ENCODE results near the gene PRKAR1B. TPM values are rescaled to one million over a fixed set of nuclear protein-coding genes. Genes with fewer than 3 reads are reported as not detected.

PRKAR1B gene
- polyA plus RNA-seq, 1 of the 3 experiments (the other 2 are of a cell fraction), result 63.7 TPM

DNA sequence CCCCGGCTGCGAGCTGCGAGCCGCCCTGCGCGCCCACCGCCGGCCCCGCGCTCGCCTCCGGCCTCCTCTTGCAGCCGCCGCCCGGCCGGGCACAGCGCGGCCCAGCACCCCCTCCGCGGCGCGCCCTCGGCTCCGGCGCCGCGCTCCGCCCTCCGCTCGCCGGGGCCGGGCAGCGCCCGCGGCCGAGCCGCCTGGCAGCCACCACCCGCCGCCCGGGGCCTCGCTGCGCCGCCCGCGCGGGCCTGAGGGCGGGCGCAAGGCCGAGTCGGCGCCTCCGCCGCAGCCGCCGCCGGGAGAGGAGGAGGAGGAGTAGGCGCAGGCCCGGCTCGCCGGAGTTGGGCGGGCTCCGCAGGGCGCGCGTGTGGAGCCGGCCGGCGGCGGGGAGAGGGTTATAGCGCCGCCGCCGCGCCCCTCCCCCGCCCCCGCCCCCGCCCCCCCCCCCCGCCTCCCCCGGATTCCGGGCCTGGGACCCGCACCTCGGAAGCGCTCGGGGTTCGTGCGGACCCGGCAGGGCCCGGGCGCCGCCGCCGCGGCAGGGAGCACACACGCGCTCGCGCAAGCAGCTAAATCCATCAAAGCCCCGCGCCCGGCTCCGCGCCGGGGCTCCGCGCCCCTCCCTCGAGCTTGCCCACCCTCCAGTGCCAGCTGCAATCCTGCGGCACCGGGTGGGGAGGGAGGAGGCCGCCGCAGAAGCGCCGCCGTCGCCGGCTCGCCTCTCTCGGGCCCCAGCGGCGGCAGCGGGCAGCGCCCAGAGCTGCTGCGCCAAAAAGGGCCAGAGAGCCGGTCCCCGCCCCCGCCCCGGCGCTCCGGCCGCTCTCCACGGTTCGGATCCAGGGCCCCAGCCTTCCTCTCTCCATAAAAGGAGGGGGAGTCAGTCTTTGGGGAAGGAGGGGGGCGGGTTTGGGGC, 207.3 kb downstream of the PRKAR1B start, which contains the start of gene PDGFA:
PDGFA (minus strand) TSS at position 363 of the 907 bp plus-strand sequence. CDS start 845 bp downstream, outside the sequence.
- Histone ChIP-seq H3K9me3 (no peaks in the 10 kb centered on the region), H3K9ac (peak within 1 kb of the TSS; percentile 91), H3K4me2 (peak within 1 kb of the TSS; percentile 100), H4K20me1 (ENCODE audit: insufficient read depth) (peaks cover 25% of the 10 kb centered on the region), H3K79me2 (ENCODE audit: insufficient read depth) (peaks cover 43% of the 10 kb centered on the region), H3K27ac (ENCODE audit: low read depth in 2 of 2, low read length in 1 of 2) (peak within 1 kb of the TSS in 1 of 2 experiments; percentile 70; a peak in 2 of 4 replicates), H3K4me3 (ENCODE audit: low read depth in 2 of 2, low read length in 1 of 2) (peak within 1 kb of the TSS; percentile 67 to 100), H3K27me3 (ENCODE audit: insufficient read depth) (no peaks in the 10 kb centered on the region), H2AFZ (ENCODE audit: low read depth) (no peak within 1 kb of the TSS), H3F3A (replicated peaks; ENCODE audit: insufficient read depth) (peaks cover 9% of the 10 kb centered on the region), H3K9me2 (no peaks in the 10 kb centered on the region), H3K36me3 (replicated peaks in 1 of 2; ENCODE audit: control insufficient read depth in 1 of 2, insufficient read depth in 2 of 2, low read length in 1 of 2) (no peaks in the 10 kb centered on the region), H3K4me1 (ENCODE audit: control insufficient read depth in 1 of 2, insufficient read depth in 2 of 2, low read depth in 1 of 2, low read length in 1 of 2) (peaks cover 4 to 20% of the 10 kb centered on the region in 2 experiments; a peak in 3 of 4 replicates)
- TF ChIP-seq FOSL2 (IDR thresholded peaks at IDR 0.05; ENCODE audit: borderline replicate concordance, low read depth), result no peak
- no peak for TF ChIP-seq EZH2phosphoT487 (IDR thresholded peaks at IDR 0.05; ENCODE audit: borderline replicate concordance, low read depth)
- TF ChIP-seq, protein P1, sequence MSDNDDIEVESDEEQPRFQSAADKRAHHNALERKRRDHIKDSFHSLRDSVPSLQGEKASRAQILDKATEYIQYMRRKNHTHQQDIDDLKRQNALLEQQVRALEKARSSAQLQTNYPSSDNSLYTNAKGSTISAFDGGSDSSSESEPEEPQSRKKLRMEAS (IDR thresholded peaks at IDR 0.05; ENCODE audit: low read depth), result 0 out of 2 replicates have a peak, but pooled peaks have one; percentile 11
- peak; percentile 83 for DNase-seq
- 0% methylated on average over 10 of the region's 132 CpGs for WGBS (ENCODE audit: low lambda C conversion rate)
- POLR2A ChIA-PET, result interaction anchor here (0.9 kb wide), 1 partner anchor 39 kb away, joined by 3 read pairs; no protein-coding TSS in a partner anchor
- CTCF ChIA-PET, result interaction anchor here (1.1 to 1.5 kb wide), 4 partner anchors 10 to 48 kb away, joined by 3 to 8 read pairs (median 4); no protein-coding TSS in a partner anchor

DNA sequence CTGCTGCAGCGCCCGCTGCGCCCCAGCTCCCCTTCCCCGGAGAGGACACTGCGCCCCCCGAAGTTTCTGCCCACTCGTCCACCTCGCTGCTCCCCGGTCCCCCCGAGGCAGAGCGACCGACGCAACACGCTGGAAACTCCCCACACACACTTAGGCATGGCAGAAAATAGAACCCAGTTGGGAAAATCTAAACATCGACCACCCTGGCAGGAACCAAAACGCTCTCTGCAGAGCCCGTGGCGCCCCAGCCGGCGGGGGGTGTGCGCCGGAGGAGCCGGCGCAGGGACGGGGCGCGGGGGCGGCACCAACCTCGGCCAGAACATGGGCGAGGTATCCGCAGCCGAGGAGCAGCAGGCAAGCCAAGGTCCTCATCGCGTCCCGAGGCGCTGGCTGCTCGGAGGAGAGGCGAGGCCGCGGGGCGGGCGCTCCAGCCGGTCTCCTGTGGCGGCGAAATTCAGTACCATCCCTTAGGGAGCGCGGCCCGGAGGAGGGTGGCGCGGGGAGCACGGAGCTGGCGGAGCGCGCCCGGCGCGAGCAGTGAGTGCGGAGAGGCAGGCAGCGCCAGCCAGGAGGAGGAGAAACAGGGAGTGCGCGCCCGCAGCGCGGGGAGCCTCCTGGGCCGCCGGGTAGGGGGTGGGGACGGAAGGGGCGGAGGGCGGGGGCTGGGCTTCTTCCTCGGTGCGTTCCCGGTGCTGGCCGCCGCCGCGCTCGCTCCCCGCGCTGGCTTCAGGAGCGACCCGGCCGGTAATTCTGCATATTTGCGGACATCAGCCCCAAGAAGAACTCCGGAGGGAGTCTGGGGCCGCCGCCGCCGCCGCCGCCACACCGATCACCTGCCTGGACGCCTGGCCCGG, 208.2 kb downstream of the PRKAR1B start:
- Histone ChIP-seq H3K9me3 (no peaks in the 10 kb centered on the region), H3K4me1 (ENCODE audit: control insufficient read depth in 1 of 2, insufficient read depth in 2 of 2, low read depth in 1 of 2, low read length in 1 of 2) (peaks cover 4 to 28% of the 10 kb centered on the region in 2 experiments; a peak in 3 of 4 replicates), H3K27me3 (ENCODE audit: insufficient read depth) (no peaks in the 10 kb centered on the region), H3K79me2 (ENCODE audit: insufficient read depth) (peaks cover 52% of the 10 kb centered on the region), H4K20me1 (ENCODE audit: insufficient read depth) (peaks cover 31% of the 10 kb centered on the region), H3K36me3 (replicated peaks in 1 of 2; ENCODE audit: control insufficient read depth in 1 of 2, insufficient read depth in 2 of 2, low read length in 1 of 2) (no peaks in the 10 kb centered on the region), H3K9me2 (no peaks in the 10 kb centered on the region), H2AFZ (ENCODE audit: low read depth) (no peak overlapping the region), H3K27ac (ENCODE audit: low read depth in 2 of 2, low read length in 1 of 2) (peak overlapping the region in 1 of 2 experiments; percentile 70; a peak in 2 of 4 replicates), H3K4me3 (ENCODE audit: low read depth in 2 of 2, low read length in 1 of 2) (peak overlapping the region; percentile 67 to 100), H3K9ac (peak overlapping the region; percentile 91), H3K4me2 (peak overlapping the region; percentile 96), H3F3A (replicated peaks; ENCODE audit: insufficient read depth) (peaks cover 18% of the 10 kb centered on the region)
- DNase-seq, result peak; percentile 85
- ChIA-PET POLR2A (no interaction called here), CTCF (interaction anchor here (1.1 to 1.4 kb wide), 2 partner anchors 17 to 47 kb away, joined by 3 to 4 read pairs; no protein-coding TSS in a partner anchor)
- WGBS (ENCODE audit: low lambda C conversion rate), result 2% methylated on average over 60 of the region's 93 CpGs
- TF ChIP-seq, protein P1 (IDR thresholded peaks at IDR 0.05; ENCODE audit: low read depth), result no peak
- TF ChIP-seq CTCF (IDR thresholded peaks at IDR 0.05) (no peak), USF1 (IDR thresholded peaks at IDR 0.05; ENCODE audit: borderline replicate concordance, low read depth) (no peak), NFIC (IDR thresholded peaks at IDR 0.05; ENCODE audit: borderline replicate concordance) (no peak), POLR2AphosphoS5 (IDR thresholded peaks at IDR 0.05; ENCODE audit: low read depth, low read length) (0 out of 2 replicates have a peak, but pooled peaks have one; percentile 38), PBX3 (IDR thresholded peaks at IDR 0.05) (no peak), NRF1 (IDR thresholded peaks at IDR 0.05; ENCODE audit: low read depth, low read length) (no peak), TAF1 (IDR thresholded peaks at IDR 0.05; ENCODE audit: borderline replicate concordance, low read depth, low read length) (peak; percentile 54), TCF12 (IDR thresholded peaks at IDR 0.05) (no peak), GABPA (IDR thresholded peaks at IDR 0.05; ENCODE audit: low read depth) (no peak; the same call in 1 of the 2 replicates), TEAD4 (IDR thresholded peaks at IDR 0.05; ENCODE audit: borderline replicate concordance, insufficient read depth) (no peak), ELF1 (IDR thresholded peaks at IDR 0.05) (no peak), EP300 (IDR thresholded peaks at IDR 0.05; ENCODE audit: borderline replicate concordance in 1 of 2, low read depth in 1 of 2, low read length in 1 of 2) (no peak)
- TF ChIP-seq, protein P2, sequence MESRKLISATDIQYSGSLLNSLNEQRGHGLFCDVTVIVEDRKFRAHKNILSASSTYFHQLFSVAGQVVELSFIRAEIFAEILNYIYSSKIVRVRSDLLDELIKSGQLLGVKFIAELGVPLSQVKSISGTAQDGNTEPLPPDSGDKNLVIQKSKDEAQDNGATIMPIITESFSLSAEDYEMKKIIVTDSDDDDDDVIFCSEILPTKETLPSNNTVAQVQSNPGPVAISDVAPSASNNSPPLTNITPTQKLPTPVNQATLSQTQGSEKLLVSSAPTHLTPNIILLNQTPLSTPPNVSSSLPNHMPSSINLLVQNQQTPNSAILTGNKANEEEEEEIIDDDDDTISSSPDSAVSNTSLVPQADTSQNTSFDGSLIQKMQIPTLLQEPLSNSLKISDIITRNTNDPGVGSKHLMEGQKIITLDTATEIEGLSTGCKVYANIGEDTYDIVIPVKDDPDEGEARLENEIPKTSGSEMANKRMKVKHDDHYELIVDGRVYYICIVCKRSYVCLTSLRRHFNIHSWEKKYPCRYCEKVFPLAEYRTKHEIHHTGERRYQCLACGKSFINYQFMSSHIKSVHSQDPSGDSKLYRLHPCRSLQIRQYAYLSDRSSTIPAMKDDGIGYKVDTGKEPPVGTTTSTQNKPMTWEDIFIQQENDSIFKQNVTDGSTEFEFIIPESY (IDR thresholded peaks at IDR 0.05; ENCODE audit: borderline replicate concordance, low read depth), result no peak
